Omental fat pad (tissue), 4 donors: ENCODE data around the gene BMP6. TPM values are rescaled to one million over a fixed set of nuclear protein-coding genes. Genes with fewer than 3 reads are reported as not detected.

Experiments used
- ATAC-seq: fragments of 150-250 bp; one replicate; pipeline ENCODE4 v1.9.1; 2016; ENCODE audit warnings: mild to moderate bottlenecking, moderate library complexity; ENCODE audit not compliant: low FRiP score
- DNase-seq: peaks from one replicate; pipeline ENCODE4 v3.0.0-alpha.2; 2019; ENCODE audit warnings: low spot score
- total RNA-seq, 4 donors: library from RNA; depleted of rRNA; stranded (reverse); fragments of >200 nt; gene quantifications; one replicate each; pipeline ENCODE4 v1.1.0, GENCODE V29; 2016
- TF ChIP-seq, protein P1 (sequence below), 3 donors: fragments of 450-650 bp; IDR thresholded peaks; one replicate each; pipeline ENCODE4 v1.5.1; 2016 to 2017; ENCODE audit warnings: antibody characterized with exemption in 3 of 3, mild to moderate bottlenecking in 3 of 3, moderate library complexity in 2 of 3

BMP6 gene
- total RNA-seq, 4 donors from 2014 or later, result 4.6 to 72.2 (median 20.7) TPM

DNA sequence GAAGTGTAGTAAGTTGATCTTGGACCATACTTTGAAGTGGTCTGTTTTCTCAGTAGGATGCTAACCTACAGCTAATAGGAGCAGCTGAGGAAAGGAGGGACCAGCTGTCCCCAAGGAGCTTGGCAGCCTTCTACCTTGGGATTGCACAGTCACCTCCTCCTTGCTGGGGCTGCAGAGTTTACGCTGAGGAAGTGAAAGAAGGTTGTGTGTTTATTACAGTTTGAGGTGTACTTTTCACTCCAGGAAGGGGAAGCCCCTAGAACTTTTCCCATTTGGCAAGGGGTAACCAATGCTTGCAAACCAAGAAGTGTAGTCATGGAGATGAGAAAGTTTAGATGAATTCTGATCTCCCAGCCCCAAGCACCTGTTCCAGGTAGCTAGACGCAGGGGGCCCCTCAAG, 58.8 kb downstream of the BMP6 start:
- DNase-seq, result no peak
- ATAC-seq, result no peak
- TF ChIP-seq, protein P1, sequence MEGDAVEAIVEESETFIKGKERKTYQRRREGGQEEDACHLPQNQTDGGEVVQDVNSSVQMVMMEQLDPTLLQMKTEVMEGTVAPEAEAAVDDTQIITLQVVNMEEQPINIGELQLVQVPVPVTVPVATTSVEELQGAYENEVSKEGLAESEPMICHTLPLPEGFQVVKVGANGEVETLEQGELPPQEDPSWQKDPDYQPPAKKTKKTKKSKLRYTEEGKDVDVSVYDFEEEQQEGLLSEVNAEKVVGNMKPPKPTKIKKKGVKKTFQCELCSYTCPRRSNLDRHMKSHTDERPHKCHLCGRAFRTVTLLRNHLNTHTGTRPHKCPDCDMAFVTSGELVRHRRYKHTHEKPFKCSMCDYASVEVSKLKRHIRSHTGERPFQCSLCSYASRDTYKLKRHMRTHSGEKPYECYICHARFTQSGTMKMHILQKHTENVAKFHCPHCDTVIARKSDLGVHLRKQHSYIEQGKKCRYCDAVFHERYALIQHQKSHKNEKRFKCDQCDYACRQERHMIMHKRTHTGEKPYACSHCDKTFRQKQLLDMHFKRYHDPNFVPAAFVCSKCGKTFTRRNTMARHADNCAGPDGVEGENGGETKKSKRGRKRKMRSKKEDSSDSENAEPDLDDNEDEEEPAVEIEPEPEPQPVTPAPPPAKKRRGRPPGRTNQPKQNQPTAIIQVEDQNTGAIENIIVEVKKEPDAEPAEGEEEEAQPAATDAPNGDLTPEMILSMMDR (IDR thresholded peaks at IDR 0.05), result no peak

DNA sequence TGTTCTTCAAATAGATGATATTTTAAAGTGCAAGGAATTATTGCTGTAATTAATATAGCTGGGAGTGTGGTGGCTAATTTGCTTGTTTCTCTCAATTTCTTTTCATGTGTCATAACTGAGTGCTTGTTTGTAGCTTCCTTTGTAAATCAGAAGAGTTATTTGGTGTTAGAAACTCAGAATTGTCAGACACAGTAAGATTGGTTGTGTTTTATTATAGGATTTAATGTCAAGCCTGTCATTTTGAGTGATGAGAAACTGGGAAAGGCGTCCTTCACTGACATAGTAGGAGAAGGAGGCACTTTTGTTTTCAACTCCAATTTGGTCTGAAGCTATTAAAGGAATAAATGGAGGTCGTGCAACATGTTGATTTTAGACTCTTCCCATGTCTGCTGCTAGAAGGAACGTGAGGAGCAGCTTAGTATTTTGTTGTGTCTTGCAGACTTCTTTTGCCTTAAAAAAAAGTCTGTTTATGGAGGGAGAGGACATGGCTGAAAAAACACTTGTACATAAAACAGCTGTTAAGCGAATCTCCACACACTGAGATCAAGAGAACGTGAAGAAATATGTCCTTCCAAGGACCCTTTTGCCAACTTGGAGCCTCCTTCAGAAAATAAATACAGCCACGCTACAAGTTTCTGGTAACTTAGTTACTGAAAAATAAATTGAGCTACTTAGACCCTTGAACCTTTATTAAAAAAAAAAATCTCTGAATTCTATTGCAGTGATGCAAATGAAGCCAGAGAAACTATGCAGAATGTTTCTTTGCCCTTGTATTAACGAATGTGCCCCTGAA, 59.5 kb downstream of the BMP6 start:
- ATAC-seq, result no peak
- TF ChIP-seq, protein P1 (IDR thresholded peaks at IDR 0.05), result no peak
- no peak for DNase-seq

DNA sequence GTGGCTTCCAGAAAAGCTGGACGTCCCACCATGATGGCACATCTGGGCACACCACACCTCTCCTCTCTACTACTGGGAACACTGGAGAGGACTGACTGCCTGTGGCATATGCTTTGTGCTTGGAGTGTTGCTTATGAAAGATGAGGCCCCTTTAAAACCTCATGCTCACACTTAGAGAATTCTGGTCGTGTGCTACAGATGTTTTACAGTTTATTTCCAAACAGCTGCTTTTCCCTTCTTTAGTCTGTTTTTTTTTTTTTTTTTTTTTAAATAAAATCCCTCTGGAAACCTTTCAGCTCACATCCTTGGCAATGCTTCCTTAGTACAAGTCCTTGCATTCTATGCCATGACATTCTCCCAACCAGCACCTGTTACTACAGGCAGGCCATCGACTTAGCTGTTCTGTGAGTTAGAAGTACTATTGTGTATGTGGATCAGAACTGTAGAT, 60.3 kb downstream of the BMP6 start:
- ATAC-seq (no peak), DNase-seq (no peak)
- TF ChIP-seq, protein P1 (IDR thresholded peaks at IDR 0.05), result no peak

DNA sequence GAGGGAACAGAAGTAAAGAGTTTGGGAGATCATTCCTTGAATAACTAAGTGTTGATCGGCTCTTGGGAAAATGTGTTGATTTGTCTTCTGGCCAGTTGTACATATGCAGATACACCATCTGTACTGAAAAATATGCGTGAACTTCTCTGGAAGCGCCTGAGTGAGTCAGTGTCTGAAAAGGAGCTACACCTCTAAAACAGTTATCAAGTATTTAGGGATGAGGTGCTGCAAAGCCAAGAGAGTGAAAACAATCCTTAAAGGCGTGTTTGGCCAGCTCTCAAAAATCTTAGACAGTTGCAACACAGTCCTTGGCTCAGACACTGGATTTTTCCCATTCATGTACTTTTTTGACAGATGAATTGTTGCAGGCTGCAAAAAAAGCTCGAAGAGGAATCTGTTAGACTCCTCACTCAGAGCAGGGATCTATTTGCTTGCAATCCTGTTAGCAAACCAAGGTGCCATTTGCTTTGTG, 61.3 kb downstream of the BMP6 start:
- peak; percentile 91 for ATAC-seq
- no peak for DNase-seq
- TF ChIP-seq, protein P1 (IDR thresholded peaks at IDR 0.05), result no peak

DNA sequence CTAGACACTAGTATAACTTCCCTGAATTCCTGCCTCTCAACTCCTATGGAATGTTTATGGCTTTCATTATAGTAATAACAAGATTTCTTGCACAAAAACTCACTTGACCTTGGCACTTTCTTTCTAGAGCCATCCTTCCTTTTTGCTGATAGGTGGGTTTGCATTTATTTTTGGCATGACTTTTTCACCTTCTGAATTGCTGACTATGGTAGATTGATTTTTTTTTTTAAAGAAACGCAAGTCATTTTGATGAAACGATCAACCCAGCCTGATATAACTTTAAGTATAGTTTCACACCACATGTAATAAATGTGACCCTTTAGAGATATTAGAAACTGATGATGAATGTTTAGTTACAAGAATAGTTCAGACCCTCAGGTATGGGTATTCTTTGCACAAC, 61.8 kb downstream of the BMP6 start:
- DNase-seq, result no peak
- TF ChIP-seq, protein P1 (IDR thresholded peaks at IDR 0.05), result no peak
- no peak for ATAC-seq

DNA sequence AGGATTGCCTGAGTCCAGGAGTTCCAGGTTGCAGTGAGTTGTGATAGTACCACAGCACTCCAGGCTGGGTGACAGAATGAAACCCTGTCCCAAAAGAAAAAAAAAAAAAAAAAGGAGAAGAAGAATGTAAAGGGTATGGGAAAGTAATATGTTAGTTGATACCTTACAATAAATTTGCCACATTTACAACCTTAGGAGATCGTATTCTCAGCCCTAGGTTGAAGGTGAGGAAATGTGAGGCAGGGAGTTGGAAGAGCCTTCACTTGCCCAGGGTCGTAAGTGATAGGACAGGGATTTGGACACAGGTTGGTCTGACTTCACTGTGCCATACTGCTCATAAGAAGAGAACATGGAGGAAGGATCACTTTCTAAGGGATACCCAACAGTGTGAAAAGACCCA, 68.6 kb downstream of the BMP6 start:
- TF ChIP-seq, protein P1 (IDR thresholded peaks at IDR 0.05), result no peak
- ATAC-seq, result no peak
- no peak for DNase-seq

DNA sequence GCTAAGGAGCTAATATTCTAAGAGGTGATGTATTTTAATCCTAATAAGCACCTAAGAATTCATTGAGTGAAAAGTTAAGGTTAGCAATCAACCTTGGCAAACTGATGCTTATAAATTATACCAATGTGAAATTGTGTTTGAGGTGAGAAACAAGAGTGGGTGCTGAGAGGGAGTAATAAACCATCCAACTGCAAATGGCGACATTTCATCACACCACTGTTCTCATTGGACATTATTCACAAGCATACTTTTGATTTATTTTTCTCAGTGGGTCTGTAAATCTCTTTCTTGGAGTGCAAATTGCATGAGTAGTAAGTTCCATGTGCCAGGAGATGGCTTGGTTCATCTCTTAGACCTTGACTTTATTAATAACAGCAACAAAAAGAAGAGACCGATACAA, 71.5 kb downstream of the BMP6 start:
- TF ChIP-seq, protein P1 (IDR thresholded peaks at IDR 0.05), result no peak
- DNase-seq, result no peak
- no peak for ATAC-seq
